ENCODE data around the gene KANK2.

DNA sequence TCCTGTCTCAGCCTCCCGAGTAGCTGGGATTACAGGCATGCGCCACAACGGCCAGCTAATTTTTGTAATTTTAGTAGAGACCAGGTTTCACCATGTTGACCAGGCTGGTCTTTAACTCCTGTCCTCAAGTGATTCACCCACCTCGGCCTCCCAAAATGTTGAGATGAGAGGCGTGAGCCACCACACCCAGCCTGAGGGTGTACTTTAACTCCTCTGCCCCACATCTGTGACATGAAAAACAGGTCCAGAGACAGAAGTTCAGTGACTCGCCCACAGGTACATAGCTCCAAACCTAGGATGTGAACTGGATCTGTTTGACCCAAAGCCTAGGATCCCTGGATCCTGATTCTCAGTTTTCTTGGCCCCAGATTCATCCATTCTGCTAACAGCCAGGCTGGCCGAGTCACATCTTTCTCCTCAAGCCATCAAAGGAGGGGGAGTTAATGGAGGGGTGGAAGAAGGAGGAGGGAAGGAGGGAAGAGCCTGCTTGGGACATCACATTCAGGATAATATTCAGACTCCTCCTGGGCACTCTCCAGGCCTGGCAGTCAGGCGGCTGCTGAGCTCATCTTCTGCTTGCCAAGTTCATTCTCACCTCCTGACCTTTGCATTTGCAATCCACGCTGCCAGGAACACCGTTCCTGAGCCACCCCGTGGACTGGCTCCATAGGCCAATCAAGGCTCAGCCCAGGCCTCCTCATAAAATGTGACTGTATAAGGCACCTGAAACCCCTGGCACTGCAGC lies 44.9 kb downstream of the KANK2 start:
- TF ChIP-seq SIN3A (IDR thresholded peaks at IDR 0.05; ENCODE audit: borderline replicate concordance, insufficient read depth, low read length) = no peak
- TF ChIP-seq TAF1 (IDR thresholded peaks at IDR 0.05; ENCODE audit: borderline replicate concordance, insufficient read depth, low read length) = no peak
- TF ChIP-seq POLR2AphosphoS5 (IDR thresholded peaks at IDR 0.05; ENCODE audit: low read depth, low read length) = no peak
